Gastroesophageal sphincter (tissue), 4 donors: ENCODE measurements around the gene RPS18. TPM values are rescaled to one million over a fixed set of nuclear protein-coding genes. Genes with fewer than 3 reads are reported as not detected.
"Not testable (repeated sequence)": the region's sequence is repeated elsewhere in the genome, so short reads cannot be mapped to it uniquely, and the experiment has no call there.

Experiments used
- ATAC-seq: fragments of 150-250 bp; one replicate; pipeline ENCODE4 v1.9.1; 2016; ENCODE audit warnings: mild to moderate bottlenecking, moderate library complexity
- H3K27ac ChIP-seq, 4 donors: fragments of 200-600 bp; sonication (generic) in 3 of 4; 1 replicate in 3 of 4; 2 replicates in 1 of 4; pipeline ENCODE4 v1.5.1; 2016 to 2019
- H3K27me3 ChIP-seq: fragments of 200-600 bp; sonication (generic); one replicate; pipeline ENCODE4 v1.5.1; 2019
- H3K36me3 ChIP-seq, 2 donors: fragments of 200-600 bp; sonication (generic); one replicate each; pipeline ENCODE4 v1.5.1; 2019; ENCODE audit warnings: control low read depth in 1 of 2
- H3K4me1 ChIP-seq, 3 donors: fragments of 200-600 bp; sonication (generic); 1 replicate in 2 of 3; 2 replicates in 1 of 3; pipeline ENCODE4 v1.5.1; 2016 to 2019; ENCODE audit warnings: control low read depth in 2 of 3
- H3K4me3 ChIP-seq, 2 donors: fragments of 200-600 bp; sonication (generic); one replicate each; pipeline ENCODE4 v1.5.1; 2019; ENCODE audit warnings: mild to moderate bottlenecking in 1 of 2, moderate library complexity in 1 of 2
- H3K9me3 ChIP-seq, 3 donors: fragments of 200-600 bp; sonication (generic); one replicate each; pipeline ENCODE4 v1.5.1; 2017 to 2019; ENCODE audit warnings: control low read depth in 2 of 3
- CTCF ChIP-seq, 4 experiments: fragments of 200-600 bp in 2 of 4; fragments of 450-650 bp in 2 of 4; sonication (generic) in 1 of 4; IDR thresholded peaks; one replicate each; pipeline ENCODE4 v1.5.1; 2017 to 2019; ENCODE audit warnings: antibody characterized with exemption in 4 of 4, mild to moderate bottlenecking in 2 of 4, moderate library complexity in 2 of 4
- EP300 ChIP-seq: sonication (generic); formaldehyde crosslinking; IDR thresholded peaks from one replicate; pipeline ENCODE4 v1.6.1; 2017; ENCODE audit warnings: antibody characterized with exemption, mild to moderate bottlenecking
- POLR2A ChIP-seq, 2 donors: fragments of 450-650 bp; IDR thresholded peaks; one replicate each; pipeline ENCODE4 v1.6.1; 2017; ENCODE audit warnings: antibody characterized with exemption in 2 of 2, mild to moderate bottlenecking in 2 of 2, moderate library complexity in 1 of 2
- POLR2AphosphoS5 ChIP-seq: sonication (generic); formaldehyde crosslinking; IDR thresholded peaks from one replicate; pipeline ENCODE4 v1.6.1; 2017; ENCODE audit warnings: antibody characterized with exemption
- WGBS, 2 donors: methylation state at CpG; one replicate each; pipeline ENCODE4 v1.1.5; 2018; ENCODE audit warnings: low coverage in 1 of 2; 5-methylcytosine and 5-hydroxymethylcytosine counted together
- total RNA-seq, 4 donors: library from RNA; depleted of rRNA; stranded (reverse); fragments of >200 nt; gene quantifications; one replicate each; pipeline ENCODE4 v1.1.0, GENCODE V29; 2016

The RPS18 gene
- total RNA-seq, 4 donors from 2014 or later = 1,175 to 3,464 (median 2,399) TPM

GRCh38 chr6:33252759-33253158 is 19.1 kb upstream of the RPS18 start:
- Histone ChIP-seq H3K36me3 (peaks cover 0 to 43% of the 10 kb centered on the region in 2 donors), H3K27ac (no peak overlapping the region), H3K4me1 (peaks cover 3 to 30% (median 19%) of the 10 kb centered on the region in 3 donors), H3K9me3 (no peaks in the 10 kb centered on the region), H3K4me3 (no peak overlapping the region), H3K27me3 (no peaks in the 10 kb centered on the region)
- no peak for ATAC-seq
- TF ChIP-seq CTCF (IDR thresholded peaks at IDR 0.05) (no peak), POLR2AphosphoS5 (no peak), EP300 (no peak), POLR2A (IDR thresholded peaks at IDR 0.05) (no peak)

GRCh38 chr6:33254591-33254990 is 17.3 kb upstream of the RPS18 start:
- no peaks in the 10 kb centered on the region for H3K27me3 ChIP-seq
- peaks cover 3 to 16% (median 10%) of the 10 kb centered on the region in 3 donors for H3K4me1 ChIP-seq
- no peak overlapping the region for H3K4me3 ChIP-seq
- H3K36me3 ChIP-seq = peaks cover 0 to 59% of the 10 kb centered on the region in 2 donors
- TF ChIP-seq CTCF (IDR thresholded peaks at IDR 0.05) (no peak), POLR2AphosphoS5 (no peak), EP300 (no peak), POLR2A (IDR thresholded peaks at IDR 0.05) (no peak)
- H3K9me3 ChIP-seq = no peaks in the 10 kb centered on the region
- 80 to 93% methylated on average over 2 to 4 of the region's 4 CpGs for WGBS, 2 donors
- no peak for ATAC-seq
- H3K27ac ChIP-seq = no peak overlapping the region

GRCh38 chr6:33259032-33259431 is 12.8 kb upstream of the RPS18 start:
- 81 to 82% methylated on average over 2 to 5 of the region's 5 CpGs for WGBS, 2 donors
- Histone ChIP-seq H3K4me3 (no peak overlapping the region), H3K9me3 (no peaks in the 10 kb centered on the region), H3K4me1 (no peaks in the 10 kb centered on the region), H3K36me3 (peaks cover 0 to 82% of the 10 kb centered on the region in 2 donors), H3K27ac (no peak overlapping the region), H3K27me3 (no peaks in the 10 kb centered on the region)
- TF ChIP-seq POLR2A (IDR thresholded peaks at IDR 0.05) = no peak
- TF ChIP-seq CTCF (IDR thresholded peaks at IDR 0.05) = no peak
- TF ChIP-seq EP300 = no peak
- TF ChIP-seq POLR2AphosphoS5 = no peak
- no peak for ATAC-seq

- not testable (repeated sequence) for H3K27me3 ChIP-seq, H3K4me1 ChIP-seq, H3K27ac ChIP-seq, H3K9me3 ChIP-seq, H3K4me3 ChIP-seq, ATAC-seq
- WGBS, 2 donors = 89 to 96% methylated on average over 3 of the region's 3 CpGs
- peaks cover 0 to 95% of the 10 kb centered on the region in 2 donors for H3K36me3 ChIP-seq
Measured at GRCh38 chr6:33262490-33262889, 9.4 kb upstream of the RPS18 start.

- peaks cover 0 to 98% of the 10 kb centered on the region in 2 donors for H3K36me3 ChIP-seq
- TF ChIP-seq POLR2AphosphoS5 (no peak), POLR2A (IDR thresholded peaks at IDR 0.05) (no peak), EP300 (no peak), CTCF (IDR thresholded peaks at IDR 0.05) (no peak)
- ATAC-seq = no peak
- H3K4me1 ChIP-seq = no peaks in the 10 kb centered on the region
- 29 to 95% methylated on average over 1 to 6 of the region's 7 CpGs for WGBS, 2 donors
- no peaks in the 10 kb centered on the region for H3K27me3 ChIP-seq
- no peak overlapping the region for H3K27ac ChIP-seq
- H3K4me3 ChIP-seq = no peak overlapping the region
- no peaks in the 10 kb centered on the region for H3K9me3 ChIP-seq
Measured at GRCh38 chr6:33264015-33264414, 7.9 kb upstream of the RPS18 start.
